Common myeloid progenitor, CD34-positive (primary cell): ENCODE data around the gene MLLT1. TPM values are rescaled to one million over a fixed set of nuclear protein-coding genes. Genes with fewer than 3 reads are reported as not detected.
A peak's percentile ranks its signal among the peaks of the same experiment; 100 is the strongest.

Experiments
- CTCF ChIA-PET: fragments of 350-600 bp; sonication (Branson Sonifier 250); formaldehyde crosslinking; loops from one replicate; lab custom pipeline; 2021; ENCODE audit warnings: antibody characterized with exemption; lab: Charles Lee
- POLR2A ChIA-PET: fragments of 350-600 bp; sonication (Branson Sonifier 250); formaldehyde crosslinking; loops from one replicate; lab custom pipeline; 2021; ENCODE audit warnings: antibody characterized with exemption; lab: Charles Lee
- DNase-seq, 3 donors: peaks; one replicate each; pipeline versions ENCODE4 v3.0.0 to v3.0.0-alpha.2; 2013
- H3K27ac ChIP-seq, 2 experiments: 1 replicate in 1 of 2; 2 replicates in 1 of 2; pipeline ENCODE4 v1.7.0; 2013; ENCODE audit warnings: inconsistent platforms in 2 of 2, low read length in 2 of 2, mild to moderate bottlenecking in 2 of 2, low read depth in 1 of 2, moderate library complexity in 1 of 2; ENCODE audit not compliant: severe bottlenecking in 2 of 2, insufficient read depth in 1 of 2, poor library complexity in 1 of 2
- H3K27me3 ChIP-seq, 5 experiments: replicated peaks in 2 of 5; 1 replicate in 3 of 5; 2 replicates in 2 of 5; pipeline versions ENCODE4 v1.6.1 to v1.7.0; 2013; ENCODE audit warnings: low read length in 4 of 5, mild to moderate bottlenecking in 2 of 5, moderate library complexity in 2 of 5, inconsistent platforms in 1 of 5; ENCODE audit not compliant: insufficient read depth in 5 of 5, control insufficient read depth in 4 of 5
- H3K36me3 ChIP-seq, 4 experiments: 1 replicate in 2 of 4; 2 replicates in 2 of 4; pipeline versions ENCODE4 v1.6.1 to v1.7.0; 2013; ENCODE audit warnings: low read length in 3 of 4, control low read depth in 1 of 4, mild to moderate bottlenecking in 1 of 4; ENCODE audit not compliant: control insufficient read depth in 4 of 4, insufficient read depth in 4 of 4
- H3K4me1 ChIP-seq, 4 experiments: 1 replicate in 3 of 4; 2 replicates in 1 of 4; pipeline versions ENCODE4 v1.6.1 to v1.7.1; 2013; ENCODE audit warnings: low read length in 3 of 4, mild to moderate bottlenecking in 3 of 4, control low read depth in 1 of 4, inconsistent platforms in 1 of 4, moderate library complexity in 1 of 4; ENCODE audit not compliant: control insufficient read depth in 4 of 4, insufficient read depth in 4 of 4; ENCODE audit errors: control extremely low read depth in 1 of 4
- H3K4me3 ChIP-seq, 7 experiments: 1 replicate in 4 of 7; 2 replicates in 3 of 7; pipeline versions ENCODE4 v1.5.1 to v1.7.0; 2013; ENCODE audit warnings: mild to moderate bottlenecking in 7 of 7, low read length in 6 of 7, moderate library complexity in 6 of 7, inconsistent platforms in 2 of 7, low read depth in 2 of 7, control low read depth in 1 of 7; ENCODE audit not compliant: insufficient read depth in 4 of 7, control insufficient read depth in 1 of 7; ENCODE audit errors: extremely low read depth in 1 of 7
- H3K9me3 ChIP-seq, 5 experiments: 1 replicate in 4 of 5; 2 replicates in 1 of 5; pipeline versions ENCODE4 v1.6.1 to v1.7.1; 2013; ENCODE audit warnings: low read length in 4 of 5, mild to moderate bottlenecking in 2 of 5, inconsistent platforms in 1 of 5, low read depth in 1 of 5, moderate library complexity in 1 of 5; ENCODE audit not compliant: control insufficient read depth in 4 of 5, insufficient read depth in 2 of 5; ENCODE audit errors: control extremely low read depth in 1 of 5
- WGBS: methylation state at CpG from one replicate; pipeline ENCODE4 v1.1.5; 2013; ENCODE audit not compliant: insufficient coverage; 5-methylcytosine and 5-hydroxymethylcytosine counted together
- polyA plus RNA-seq: library from polyadenylated mRNA; unstranded; fragments of 120-200 nt; gene quantifications from one replicate; pipeline ENCODE4 v1.2.1, GENCODE V29; 2013

MLLT1 gene, protein sequence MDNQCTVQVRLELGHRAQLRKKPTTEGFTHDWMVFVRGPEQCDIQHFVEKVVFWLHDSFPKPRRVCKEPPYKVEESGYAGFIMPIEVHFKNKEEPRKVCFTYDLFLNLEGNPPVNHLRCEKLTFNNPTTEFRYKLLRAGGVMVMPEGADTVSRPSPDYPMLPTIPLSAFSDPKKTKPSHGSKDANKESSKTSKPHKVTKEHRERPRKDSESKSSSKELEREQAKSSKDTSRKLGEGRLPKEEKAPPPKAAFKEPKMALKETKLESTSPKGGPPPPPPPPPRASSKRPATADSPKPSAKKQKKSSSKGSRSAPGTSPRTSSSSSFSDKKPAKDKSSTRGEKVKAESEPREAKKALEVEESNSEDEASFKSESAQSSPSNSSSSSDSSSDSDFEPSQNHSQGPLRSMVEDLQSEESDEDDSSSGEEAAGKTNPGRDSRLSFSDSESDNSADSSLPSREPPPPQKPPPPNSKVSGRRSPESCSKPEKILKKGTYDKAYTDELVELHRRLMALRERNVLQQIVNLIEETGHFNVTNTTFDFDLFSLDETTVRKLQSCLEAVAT
- polyA plus RNA-seq, result 21.1 TPM

DNA sequence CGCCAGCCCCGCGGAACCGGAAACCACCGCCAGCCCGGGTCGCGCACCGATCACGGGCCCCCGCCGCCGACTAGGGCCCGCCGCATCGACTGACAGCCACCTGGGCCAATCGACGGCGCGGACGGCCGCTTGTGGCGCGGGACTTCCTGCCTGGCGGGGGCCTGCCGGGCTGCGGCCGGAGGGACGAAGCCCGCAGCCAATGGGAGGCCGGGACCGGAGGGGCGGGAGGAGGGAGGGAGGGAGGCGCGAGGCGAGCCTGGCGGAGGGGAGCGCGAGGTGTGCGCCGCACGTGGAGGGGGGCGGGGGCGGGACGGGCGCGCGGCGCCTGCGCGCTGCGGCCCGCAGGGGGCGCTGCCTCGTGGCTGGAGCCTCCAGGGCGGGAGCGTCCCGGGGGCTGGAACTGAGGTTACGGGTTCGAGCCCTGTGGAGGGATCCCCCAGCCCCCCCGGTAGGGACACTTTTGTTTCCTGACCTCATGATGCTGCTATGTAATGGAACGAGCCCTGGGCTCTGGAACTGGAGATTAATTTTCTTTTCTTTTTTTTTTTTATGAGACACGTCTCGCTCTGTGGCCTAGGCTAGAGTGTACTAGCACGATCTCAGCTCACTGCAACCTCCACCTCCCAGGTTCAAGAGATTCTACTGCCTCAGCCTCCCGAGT, at the start of gene MLLT1:
MLLT1 (minus strand) TSS at position 45 of the 661 bp plus-strand sequence. CDS start 191 bp downstream, outside the sequence.
- CTCF ChIA-PET, result no interaction called here
- 9% methylated on average over 22 of the region's 66 CpGs for whole genome bisulfite sequencing

GRCh38 chr19:6326815-6327214, 47.0 kb upstream of the MLLT1 start:
- WGBS, result 94% methylated on average over 5 of the region's 5 CpGs
- ChIA-PET POLR2A (no interaction called here), CTCF (interaction anchor here (1.2 kb wide), 2 partner anchors 10 to 108 kb away, joined by 3 to 4 read pairs; no protein-coding TSS in a partner anchor)

More for the DNA sequence above, at the start of gene MLLT1:
- Histone ChIP-seq H3K36me3 (peaks cover 0 to 17% (median 1%) of the 10 kb centered on the region in 4 experiments), H3K9me3 (no peaks in the 10 kb centered on the region), H3K4me1 (peaks cover 4 to 42% (median 38%) of the 10 kb centered on the region in 4 experiments), H3K4me3 (peak within 1 kb of the TSS; percentile 65 to 98 (median 76)), H3K27me3 (no peaks in the 10 kb centered on the region), H3K27ac (peak within 1 kb of the TSS in 1 of 2 experiments; percentile 82)
- POLR2A ChIA-PET, result no interaction called here
- peak; percentile 97 to 98 (median 98) for DNase-seq

GRCh38 chr19:6325614-6326013, 45.8 kb upstream of the MLLT1 start:
- ChIA-PET CTCF (interaction anchor here (1.2 kb wide), 1 partner anchor 9 kb away, joined by 4 read pairs; no protein-coding TSS in a partner anchor), POLR2A (no interaction called here)
- no peak overlapping the region for H3K27ac ChIP-seq
- peaks cover 0 to 2% (median 0%) of the 10 kb centered on the region in 5 experiments for H3K27me3 ChIP-seq
- no peaks in the 10 kb centered on the region for H3K4me1 ChIP-seq
- H3K4me3 ChIP-seq, result no peak overlapping the region
- DNase-seq, result no peak
- 94% methylated on average over 2 of the region's 4 CpGs for WGBS
- no peaks in the 10 kb centered on the region for H3K36me3 ChIP-seq
- H3K9me3 ChIP-seq, result no peaks in the 10 kb centered on the region

More at GRCh38 chr19:6326815-6327214, 47.0 kb upstream of the MLLT1 start:
- Histone ChIP-seq H3K27me3 (peaks cover 0 to 4% (median 0%) of the 10 kb centered on the region in 5 experiments), H3K36me3 (no peaks in the 10 kb centered on the region), H3K9me3 (no peaks in the 10 kb centered on the region), H3K27ac (no peak overlapping the region), H3K4me3 (no peak overlapping the region), H3K4me1 (no peaks in the 10 kb centered on the region)
- no peak for DNase-seq

GRCh38 chr19:6324757-6325156, 45.0 kb upstream of the MLLT1 start:
- H3K4me1 ChIP-seq, result no peaks in the 10 kb centered on the region
- no peak overlapping the region for H3K27ac ChIP-seq
- no peaks in the 10 kb centered on the region for H3K27me3 ChIP-seq
- POLR2A ChIA-PET, result no interaction called here
- H3K9me3 ChIP-seq, result no peaks in the 10 kb centered on the region
- no peak for DNase-seq
- WGBS, result 93% methylated on average over 3 of the region's 4 CpGs
- H3K36me3 ChIP-seq, result no peaks in the 10 kb centered on the region
- no peak overlapping the region for H3K4me3 ChIP-seq
- CTCF ChIA-PET, result no interaction called here

DNA sequence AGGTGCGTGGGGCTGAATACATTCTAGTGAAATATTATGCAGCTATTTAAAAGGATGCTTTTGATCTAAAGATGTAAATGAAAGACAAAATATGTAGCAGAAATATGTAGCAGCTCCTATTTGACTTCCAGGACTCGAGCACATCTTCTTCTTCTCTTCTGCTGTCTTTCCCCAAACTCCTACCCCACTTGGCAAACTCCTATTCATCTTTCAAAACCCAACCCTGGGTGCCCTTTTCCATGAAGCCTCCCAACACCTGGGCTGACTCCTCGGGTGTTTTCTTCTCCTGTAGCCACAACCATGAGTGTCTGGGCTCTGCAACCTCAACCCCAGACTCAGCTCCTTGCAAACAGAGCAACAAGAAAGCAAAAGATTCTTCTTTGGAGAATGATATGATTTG, 42.5 kb upstream of the MLLT1 start:
- Histone ChIP-seq H3K27me3 (no peaks in the 10 kb centered on the region), H3K9me3 (no peaks in the 10 kb centered on the region), H3K27ac (no peak overlapping the region), H3K4me1 (no peaks in the 10 kb centered on the region), H3K4me3 (no peak overlapping the region), H3K36me3 (no peaks in the 10 kb centered on the region)
- ChIA-PET POLR2A (no interaction called here), CTCF (no interaction called here)
- WGBS, result 83% methylated on average over 2 of the region's 3 CpGs
- DNase-seq, result no peak

GRCh38 chr19:6319376-6319775, 39.6 kb upstream of the MLLT1 start:
- DNase-seq, result no peak
- no peaks in the 10 kb centered on the region for H3K36me3 ChIP-seq
- no peaks in the 10 kb centered on the region for H3K4me1 ChIP-seq
- H3K27ac ChIP-seq, result no peak overlapping the region
- ChIA-PET POLR2A (interaction anchor here (0.7 kb wide), 1 partner anchor 478 kb away, joined by 3 read pairs; no protein-coding TSS in a partner anchor), CTCF (interaction anchor here (0.9 to 1.1 kb wide), 3 partner anchors 20 to 297 kb away, joined by 3 to 4 read pairs (median 3); no protein-coding TSS in a partner anchor)
- WGBS, result 46% methylated on average over 2 of the region's 4 CpGs
- peaks cover 0 to 3% (median 0%) of the 10 kb centered on the region in 5 experiments for H3K9me3 ChIP-seq
- no peak overlapping the region for H3K4me3 ChIP-seq
- no peaks in the 10 kb centered on the region for H3K27me3 ChIP-seq
